ENCODE data around the gene FAM186B. TPM values are rescaled to one million over a fixed set of nuclear protein-coding genes. Genes with fewer than 3 reads are reported as not detected.

Gene FAM186B
- total and polyA plus RNA-seq, 2 of the 13 experiments (the other 11 are each of a cell fraction or from before 2014, with no cell fraction given): 0.07 to 0.20 TPM

DNA sequence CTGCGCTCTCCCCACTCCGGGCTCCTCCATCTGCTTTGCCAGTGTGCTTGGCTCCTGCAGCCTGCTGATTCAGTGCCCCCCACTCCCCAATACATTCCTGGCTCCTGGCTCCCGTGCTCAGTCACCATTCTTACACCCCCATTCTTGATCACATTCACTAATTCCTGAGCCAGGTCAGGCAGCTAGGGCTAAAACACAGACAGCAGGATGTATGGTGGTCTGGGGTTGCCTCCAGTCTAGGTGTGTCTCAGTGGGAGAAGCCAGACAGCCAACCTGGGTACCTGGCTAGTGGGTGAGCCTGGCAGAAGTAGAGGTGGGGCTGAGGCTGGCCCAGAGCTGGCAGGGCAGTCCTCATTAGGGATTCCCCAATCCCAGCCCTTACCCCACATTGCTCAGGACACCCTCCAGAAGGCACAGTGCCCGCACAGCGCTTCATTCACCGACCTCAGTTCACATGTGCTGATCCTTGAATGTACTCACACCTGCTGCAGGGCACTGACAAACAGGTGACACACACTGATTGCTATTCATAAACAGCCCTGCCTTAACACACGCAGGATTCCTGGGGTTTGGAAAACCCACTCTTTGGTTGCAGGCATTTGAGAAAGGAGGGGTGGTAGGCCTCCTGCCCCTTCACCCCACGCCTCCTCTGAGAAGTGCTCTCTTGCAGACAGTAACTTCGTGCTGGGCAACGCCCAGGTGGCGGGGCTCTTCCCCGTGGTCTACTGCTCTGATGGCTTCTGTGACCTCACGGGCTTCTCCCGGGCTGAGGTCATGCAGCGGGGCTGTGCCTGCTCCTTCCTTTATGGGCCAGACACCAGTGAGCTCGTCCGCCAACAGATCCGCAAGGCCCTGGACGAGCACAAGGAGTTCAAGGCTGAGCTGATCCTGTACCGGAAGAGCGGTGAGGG, 65.0 kb downstream of the FAM186B start (continued):
- TF ChIP-seq, protein P1, sequence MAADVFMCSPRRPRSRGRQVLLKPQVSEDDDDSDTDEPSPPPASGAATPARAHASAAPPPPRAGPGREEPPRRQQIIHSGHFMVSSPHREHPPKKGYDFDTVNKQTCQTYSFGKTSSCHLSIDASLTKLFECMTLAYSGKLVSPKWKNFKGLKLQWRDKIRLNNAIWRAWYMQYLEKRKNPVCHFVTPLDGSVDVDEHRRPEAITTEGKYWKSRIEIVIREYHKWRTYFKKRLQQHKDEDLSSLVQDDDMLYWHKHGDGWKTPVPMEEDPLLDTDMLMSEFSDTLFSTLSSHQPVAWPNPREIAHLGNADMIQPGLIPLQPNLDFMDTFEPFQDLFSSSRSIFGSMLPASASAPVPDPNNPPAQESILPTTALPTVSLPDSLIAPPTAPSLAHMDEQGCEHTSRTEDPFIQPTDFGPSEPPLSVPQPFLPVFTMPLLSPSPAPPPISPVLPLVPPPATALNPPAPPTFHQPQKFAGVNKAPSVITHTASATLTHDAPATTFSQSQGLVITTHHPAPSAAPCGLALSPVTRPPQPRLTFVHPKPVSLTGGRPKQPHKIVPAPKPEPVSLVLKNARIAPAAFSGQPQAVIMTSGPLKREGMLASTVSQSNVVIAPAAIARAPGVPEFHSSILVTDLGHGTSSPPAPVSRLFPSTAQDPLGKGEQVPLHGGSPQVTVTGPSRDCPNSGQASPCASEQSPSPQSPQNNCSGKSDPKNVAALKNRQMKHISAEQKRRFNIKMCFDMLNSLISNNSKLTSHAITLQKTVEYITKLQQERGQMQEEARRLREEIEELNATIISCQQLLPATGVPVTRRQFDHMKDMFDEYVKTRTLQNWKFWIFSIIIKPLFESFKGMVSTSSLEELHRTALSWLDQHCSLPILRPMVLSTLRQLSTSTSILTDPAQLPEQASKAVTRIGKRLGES (CRISPR knock-in tag; IDR thresholded peaks at IDR 0.05; ENCODE audit: borderline replicate concordance): no peak
- TF ChIP-seq ZNF260 (CRISPR knock-in tag; IDR thresholded peaks at IDR 0.05; ENCODE audit: borderline replicate concordance, low read depth): no peak
- TF ChIP-seq TSC22D2 (CRISPR knock-in tag; IDR thresholded peaks at IDR 0.05; ENCODE audit: borderline replicate concordance): no peak
- no peak for TF ChIP-seq ZFP41 (CRISPR knock-in tag; IDR thresholded peaks at IDR 0.05; ENCODE audit: borderline replicate concordance)
- no peak for TF ChIP-seq NR2F6 (IDR thresholded peaks at IDR 0.05)
- peak; percentile 24; the same call in 1 of the 2 replicates for TF ChIP-seq NR2F6 (CRISPR knock-in tag; IDR thresholded peaks at IDR 0.05)
- no peak for TF ChIP-seq ZNF792 (CRISPR knock-in tag; IDR thresholded peaks at IDR 0.05)
- TF ChIP-seq, protein P2, sequence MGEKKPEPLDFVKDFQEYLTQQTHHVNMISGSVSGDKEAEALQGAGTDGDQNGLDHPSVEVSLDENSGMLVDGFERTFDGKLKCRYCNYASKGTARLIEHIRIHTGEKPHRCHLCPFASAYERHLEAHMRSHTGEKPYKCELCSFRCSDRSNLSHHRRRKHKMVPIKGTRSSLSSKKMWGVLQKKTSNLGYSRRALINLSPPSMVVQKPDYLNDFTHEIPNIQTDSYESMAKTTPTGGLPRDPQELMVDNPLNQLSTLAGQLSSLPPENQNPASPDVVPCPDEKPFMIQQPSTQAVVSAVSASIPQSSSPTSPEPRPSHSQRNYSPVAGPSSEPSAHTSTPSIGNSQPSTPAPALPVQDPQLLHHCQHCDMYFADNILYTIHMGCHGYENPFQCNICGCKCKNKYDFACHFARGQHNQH (CRISPR knock-in tag; IDR thresholded peaks at IDR 0.05): no peak
- TF ChIP-seq RELA (CRISPR knock-in tag; IDR thresholded peaks at IDR 0.05): no peak
- TF ChIP-seq KLF9 (CRISPR knock-in tag; IDR thresholded peaks at IDR 0.05; ENCODE audit: low read depth): no peak
- TF ChIP-seq, protein P3, sequence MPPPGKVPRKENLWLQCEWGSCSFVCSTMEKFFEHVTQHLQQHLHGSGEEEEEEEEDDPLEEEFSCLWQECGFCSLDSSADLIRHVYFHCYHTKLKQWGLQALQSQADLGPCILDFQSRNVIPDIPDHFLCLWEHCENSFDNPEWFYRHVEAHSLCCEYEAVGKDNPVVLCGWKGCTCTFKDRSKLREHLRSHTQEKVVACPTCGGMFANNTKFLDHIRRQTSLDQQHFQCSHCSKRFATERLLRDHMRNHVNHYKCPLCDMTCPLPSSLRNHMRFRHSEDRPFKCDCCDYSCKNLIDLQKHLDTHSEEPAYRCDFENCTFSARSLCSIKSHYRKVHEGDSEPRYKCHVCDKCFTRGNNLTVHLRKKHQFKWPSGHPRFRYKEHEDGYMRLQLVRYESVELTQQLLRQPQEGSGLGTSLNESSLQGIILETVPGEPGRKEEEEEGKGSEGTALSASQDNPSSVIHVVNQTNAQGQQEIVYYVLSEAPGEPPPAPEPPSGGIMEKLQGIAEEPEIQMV (CRISPR knock-in tag; IDR thresholded peaks at IDR 0.05; ENCODE audit: low read depth): no peak
- TF ChIP-seq, protein P4, sequence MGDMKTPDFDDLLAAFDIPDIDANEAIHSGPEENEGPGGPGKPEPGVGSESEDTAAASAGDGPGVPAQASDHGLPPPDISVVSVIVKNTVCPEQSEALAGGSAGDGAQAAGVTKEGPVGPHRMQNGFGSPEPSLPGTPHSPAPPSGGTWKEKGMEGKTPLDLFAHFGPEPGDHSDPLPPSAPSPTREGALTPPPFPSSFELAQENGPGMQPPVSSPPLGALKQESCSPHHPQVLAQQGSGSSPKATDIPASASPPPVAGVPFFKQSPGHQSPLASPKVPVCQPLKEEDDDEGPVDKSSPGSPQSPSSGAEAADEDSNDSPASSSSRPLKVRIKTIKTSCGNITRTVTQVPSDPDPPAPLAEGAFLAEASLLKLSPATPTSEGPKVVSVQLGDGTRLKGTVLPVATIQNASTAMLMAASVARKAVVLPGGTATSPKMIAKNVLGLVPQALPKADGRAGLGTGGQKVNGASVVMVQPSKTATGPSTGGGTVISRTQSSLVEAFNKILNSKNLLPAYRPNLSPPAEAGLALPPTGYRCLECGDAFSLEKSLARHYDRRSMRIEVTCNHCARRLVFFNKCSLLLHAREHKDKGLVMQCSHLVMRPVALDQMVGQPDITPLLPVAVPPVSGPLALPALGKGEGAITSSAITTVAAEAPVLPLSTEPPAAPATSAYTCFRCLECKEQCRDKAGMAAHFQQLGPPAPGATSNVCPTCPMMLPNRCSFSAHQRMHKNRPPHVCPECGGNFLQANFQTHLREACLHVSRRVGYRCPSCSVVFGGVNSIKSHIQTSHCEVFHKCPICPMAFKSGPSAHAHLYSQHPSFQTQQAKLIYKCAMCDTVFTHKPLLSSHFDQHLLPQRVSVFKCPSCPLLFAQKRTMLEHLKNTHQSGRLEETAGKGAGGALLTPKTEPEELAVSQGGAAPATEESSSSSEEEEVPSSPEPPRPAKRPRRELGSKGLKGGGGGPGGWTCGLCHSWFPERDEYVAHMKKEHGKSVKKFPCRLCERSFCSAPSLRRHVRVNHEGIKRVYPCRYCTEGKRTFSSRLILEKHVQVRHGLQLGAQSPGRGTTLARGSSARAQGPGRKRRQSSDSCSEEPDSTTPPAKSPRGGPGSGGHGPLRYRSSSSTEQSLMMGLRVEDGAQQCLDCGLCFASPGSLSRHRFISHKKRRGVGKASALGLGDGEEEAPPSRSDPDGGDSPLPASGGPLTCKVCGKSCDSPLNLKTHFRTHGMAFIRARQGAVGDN (CRISPR knock-in tag; IDR thresholded peaks at IDR 0.05): peak; percentile 38
- TF ChIP-seq CBX5 (CRISPR knock-in tag; IDR thresholded peaks at IDR 0.05; ENCODE audit: borderline replicate concordance): no peak
- TF ChIP-seq, protein P5, sequence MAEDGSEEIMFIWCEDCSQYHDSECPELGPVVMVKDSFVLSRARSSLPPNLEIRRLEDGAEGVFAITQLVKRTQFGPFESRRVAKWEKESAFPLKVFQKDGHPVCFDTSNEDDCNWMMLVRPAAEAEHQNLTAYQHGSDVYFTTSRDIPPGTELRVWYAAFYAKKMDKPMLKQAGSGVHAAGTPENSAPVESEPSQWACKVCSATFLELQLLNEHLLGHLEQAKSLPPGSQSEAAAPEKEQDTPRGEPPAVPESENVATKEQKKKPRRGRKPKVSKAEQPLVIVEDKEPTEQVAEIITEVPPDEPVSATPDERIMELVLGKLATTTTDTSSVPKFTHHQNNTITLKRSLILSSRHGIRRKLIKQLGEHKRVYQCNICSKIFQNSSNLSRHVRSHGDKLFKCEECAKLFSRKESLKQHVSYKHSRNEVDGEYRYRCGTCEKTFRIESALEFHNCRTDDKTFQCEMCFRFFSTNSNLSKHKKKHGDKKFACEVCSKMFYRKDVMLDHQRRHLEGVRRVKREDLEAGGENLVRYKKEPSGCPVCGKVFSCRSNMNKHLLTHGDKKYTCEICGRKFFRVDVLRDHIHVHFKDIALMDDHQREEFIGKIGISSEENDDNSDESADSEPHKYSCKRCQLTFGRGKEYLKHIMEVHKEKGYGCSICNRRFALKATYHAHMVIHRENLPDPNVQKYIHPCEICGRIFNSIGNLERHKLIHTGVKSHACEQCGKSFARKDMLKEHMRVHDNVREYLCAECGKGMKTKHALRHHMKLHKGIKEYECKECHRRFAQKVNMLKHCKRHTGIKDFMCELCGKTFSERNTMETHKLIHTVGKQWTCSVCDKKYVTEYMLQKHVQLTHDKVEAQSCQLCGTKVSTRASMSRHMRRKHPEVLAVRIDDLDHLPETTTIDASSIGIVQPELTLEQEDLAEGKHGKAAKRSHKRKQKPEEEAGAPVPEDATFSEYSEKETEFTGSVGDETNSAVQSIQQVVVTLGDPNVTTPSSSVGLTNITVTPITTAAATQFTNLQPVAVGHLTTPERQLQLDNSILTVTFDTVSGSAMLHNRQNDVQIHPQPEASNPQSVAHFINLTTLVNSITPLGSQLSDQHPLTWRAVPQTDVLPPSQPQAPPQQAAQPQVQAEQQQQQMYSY (CRISPR knock-in tag; IDR thresholded peaks at IDR 0.05): no peak
- no peak for TF ChIP-seq HNRNPH1 (optimal IDR thresholded peaks at IDR 0.05; ENCODE audit: low read depth, low read length)
